GM19328 (cell line): ENCODE results near the gene LILRA1.
"Not testable (repeated sequence)": the region's sequence is repeated elsewhere in the genome, so short reads cannot be mapped to it uniquely, and the experiment has no call there.

Source experiments
- ATAC-seq: cut with Tn5 transposase; IDR thresholded peaks from one replicate; pipeline ENCODE4 v1.9.1; 2021; ENCODE audit warnings: mild to moderate bottlenecking, moderate library complexity; ENCODE audit not compliant: unreplicated experiment

Gene LILRA1

DNA sequence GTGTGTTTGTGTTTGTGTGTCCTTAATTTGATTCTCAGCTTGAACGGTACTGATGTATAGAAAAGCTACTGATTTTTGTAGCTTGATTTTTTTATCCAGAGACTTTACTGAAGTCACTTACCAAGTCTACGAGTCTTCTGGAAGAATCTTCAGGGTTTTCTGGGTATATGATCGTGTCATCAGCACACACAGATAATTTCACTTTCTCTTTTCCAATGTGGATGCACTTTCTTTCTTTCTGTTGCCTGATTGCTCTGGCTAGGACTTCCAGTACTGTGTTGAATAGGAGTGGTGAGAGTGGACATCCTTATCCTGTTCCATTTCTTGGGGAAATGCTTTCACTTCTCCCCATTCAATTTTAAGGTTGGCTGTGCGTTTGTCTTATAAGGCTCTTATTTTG lies 29.0 kb downstream of the LILRA1 start:
- no peak for ATAC-seq

DNA sequence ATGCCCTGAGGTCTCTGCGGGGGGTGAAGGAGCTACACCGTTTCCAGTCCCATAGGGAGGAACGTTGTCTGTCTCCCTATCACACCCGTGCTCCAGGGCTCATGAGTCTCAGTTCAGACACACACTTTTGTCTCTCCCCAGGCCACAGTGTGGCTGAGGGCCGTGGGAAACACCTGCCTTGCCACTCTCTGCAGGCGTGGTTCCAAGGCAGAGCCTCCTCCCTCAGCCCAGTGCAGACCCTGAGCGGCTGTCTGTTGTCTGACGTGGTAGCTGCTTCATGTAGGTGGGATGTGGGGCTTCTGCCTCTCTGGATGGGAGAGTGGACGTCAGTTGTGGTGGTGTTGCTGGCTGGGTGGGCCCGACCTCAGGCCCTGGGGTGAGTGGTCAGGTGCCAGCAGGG lies 30.8 kb downstream of the LILRA1 start:
- not testable (repeated sequence) for ATAC-seq

DNA sequence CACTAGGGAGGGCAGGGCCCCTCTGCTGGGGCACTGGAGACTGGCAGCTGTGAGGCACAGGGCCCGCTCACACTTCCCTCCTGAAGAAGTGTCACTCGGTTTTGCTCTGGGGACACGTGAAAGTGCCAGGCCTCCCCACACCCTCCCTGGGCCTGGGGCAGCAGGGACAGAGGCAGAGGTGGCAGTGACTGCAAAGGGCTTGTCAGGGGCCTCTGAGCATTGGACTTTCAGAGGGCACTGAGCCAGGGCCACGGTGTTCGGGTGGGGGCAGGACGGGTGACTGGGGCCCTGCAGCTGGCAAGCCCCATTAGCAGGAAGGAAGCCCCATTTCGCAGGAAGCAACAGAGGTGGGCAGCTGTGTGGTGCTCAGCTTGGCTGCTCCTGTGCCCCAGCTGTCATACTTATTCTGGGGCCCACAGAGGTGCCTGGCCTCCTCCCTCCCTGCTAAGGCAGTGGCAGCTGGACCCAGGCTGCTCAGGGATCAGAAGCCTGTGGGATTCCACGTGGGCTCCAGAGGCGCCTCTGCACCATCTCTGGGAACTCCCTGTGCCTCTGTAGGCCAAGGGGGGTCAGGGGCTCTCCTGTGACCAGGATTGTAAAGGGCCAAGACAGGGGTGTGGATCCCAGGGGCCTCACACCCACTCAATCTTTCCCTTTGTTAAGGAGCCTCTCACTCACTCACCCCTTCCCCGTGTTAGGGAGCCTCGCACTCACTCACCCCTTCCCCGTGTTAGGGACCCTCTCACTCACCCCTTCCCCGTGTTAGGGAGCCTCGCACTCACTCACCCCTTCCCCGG lies 31.7 kb downstream of the LILRA1 start:
- not testable (repeated sequence) for ATAC-seq

DNA sequence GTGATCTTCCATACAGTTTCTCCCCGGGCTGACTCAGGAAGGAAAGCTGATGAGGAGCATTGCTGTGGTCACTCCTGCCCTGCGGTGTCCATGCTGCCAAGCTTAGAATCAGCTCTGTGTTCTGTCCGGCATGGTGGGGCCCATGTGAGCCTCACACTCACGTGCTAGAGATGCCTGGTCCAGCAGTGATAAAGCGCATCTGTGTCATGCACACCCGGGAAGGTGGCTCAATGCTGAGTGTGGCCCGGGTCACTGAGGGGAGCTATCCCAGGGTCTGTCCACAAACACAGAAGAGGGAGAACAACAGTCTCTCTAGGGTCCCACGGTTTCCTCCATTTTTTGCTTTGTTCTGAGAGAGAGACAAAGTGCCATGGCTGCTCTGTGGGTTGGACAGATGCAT lies 33.3 kb downstream of the LILRA1 start:
- no peak for ATAC-seq

DNA sequence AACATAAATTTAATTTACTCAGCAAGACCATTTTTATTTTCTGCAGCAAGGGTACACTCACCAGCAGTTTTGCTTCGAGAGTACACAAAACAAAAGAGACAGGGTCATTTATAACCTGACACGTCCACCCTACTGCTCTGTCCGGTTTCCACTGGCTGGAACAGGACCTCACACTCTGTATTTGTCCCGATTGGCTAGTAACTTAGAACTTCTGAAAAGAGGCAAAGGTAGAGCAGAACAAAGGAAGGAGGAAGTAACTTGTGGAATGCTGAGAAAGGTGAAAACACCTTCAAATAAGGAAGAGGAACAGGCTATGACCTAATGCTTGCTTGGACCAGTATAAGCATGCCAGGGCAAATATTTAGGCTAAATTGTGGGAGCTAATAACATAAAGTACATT lies 34.5 kb downstream of the LILRA1 start:
- ATAC-seq: not testable (repeated sequence)

GRCh38 chr19:54630262-54630661 lies 36.8 kb downstream of the LILRA1 start, which contains the start of gene LILRB1:
Gene LILRB1, plus strand, starts transcription at chr19:54630484. Its CDS starts 590 bp downstream, at chr19:54631074.
- ATAC-seq: not testable (repeated sequence)

- ATAC-seq: no peak
Observed at GRCh38 chr19:54630782-54631181, 37.4 kb downstream of the LILRA1 start.

DNA sequence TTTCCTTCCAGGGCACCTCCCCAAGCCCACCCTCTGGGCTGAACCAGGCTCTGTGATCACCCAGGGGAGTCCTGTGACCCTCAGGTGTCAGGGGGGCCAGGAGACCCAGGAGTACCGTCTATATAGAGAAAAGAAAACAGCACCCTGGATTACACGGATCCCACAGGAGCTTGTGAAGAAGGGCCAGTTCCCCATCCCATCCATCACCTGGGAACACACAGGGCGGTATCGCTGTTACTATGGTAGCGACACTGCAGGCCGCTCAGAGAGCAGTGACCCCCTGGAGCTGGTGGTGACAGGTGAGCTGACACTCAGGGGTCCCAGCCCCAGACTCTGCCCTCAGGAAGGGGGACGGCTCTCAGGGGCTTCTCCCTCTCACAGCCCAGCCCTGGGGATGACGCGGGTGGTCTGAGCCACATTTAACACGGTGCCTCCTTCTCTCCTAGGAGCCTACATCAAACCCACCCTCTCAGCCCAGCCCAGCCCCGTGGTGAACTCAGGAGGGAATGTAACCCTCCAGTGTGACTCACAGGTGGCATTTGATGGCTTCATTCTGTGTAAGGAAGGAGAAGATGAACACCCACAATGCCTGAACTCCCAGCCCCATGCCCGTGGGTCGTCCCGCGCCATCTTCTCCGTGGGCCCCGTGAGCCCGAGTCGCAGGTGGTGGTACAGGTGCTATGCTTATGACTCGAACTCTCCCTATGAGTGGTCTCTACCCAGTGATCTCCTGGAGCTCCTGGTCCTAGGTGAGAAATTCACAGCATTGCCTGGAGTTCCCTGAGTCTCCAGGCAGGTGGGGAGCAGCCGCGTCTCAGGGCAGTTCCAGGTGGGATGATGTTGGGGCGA lies 38.3 kb downstream of the LILRA1 start:
- ATAC-seq: not testable (repeated sequence)

DNA sequence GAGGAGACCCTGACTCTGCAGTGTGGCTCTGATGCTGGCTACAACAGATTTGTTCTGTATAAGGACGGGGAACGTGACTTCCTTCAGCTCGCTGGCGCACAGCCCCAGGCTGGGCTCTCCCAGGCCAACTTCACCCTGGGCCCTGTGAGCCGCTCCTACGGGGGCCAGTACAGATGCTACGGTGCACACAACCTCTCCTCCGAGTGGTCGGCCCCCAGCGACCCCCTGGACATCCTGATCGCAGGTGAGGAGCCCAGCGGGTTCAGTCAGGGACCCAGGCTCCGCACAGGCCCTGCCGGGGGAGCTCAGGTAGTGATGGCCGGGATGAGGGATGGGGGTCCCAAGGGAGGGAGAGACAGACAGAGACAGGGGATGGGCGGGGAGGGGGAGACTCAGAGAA lies 39.1 kb downstream of the LILRA1 start:
- not testable (repeated sequence) for ATAC-seq

DNA sequence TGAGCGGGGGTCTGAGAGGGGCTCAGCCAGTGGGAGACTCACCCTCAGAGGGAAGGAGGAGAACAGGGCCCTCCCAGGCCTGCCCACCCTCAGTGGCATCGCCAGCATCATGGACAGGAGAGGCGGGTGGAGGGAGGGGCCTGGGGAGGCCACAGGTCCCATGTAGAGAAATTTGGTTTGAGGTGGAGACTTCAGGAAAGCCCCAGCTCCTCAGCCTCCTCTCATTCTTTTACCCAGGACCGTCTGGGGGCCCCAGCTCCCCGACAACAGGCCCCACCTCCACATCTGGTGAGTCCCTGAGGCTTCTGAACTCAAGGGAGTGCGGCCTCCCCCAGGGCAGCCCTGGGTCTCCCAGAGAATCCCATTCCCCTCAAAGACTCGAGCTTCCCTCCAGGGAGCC lies 40.0 kb downstream of the LILRA1 start:
- no peak for ATAC-seq

DNA sequence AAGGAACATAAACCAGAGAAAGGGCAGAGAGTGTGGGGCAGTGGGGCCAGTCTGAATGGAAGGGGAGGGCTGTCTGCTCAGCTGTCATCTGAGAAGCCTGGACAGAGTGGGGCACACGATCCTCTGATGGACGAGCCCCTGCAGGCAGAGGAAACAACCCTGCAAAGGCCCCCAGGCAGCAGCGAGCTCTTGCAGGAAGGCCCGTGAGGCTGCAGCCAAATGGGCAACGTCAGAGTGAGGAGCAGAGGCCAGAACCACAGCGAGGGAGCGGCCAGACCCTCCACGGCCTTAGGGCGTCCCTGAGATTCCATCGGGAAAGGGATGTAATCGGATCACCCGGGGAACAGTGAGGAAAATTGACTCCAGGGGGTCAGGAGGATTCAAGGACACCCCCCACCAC lies 42.6 kb downstream of the LILRA1 start:
- not testable (repeated sequence) for ATAC-seq

- no peak for ATAC-seq
Observed at GRCh38 chr19:54638683-54639082, 45.3 kb downstream of the LILRA1 start.

DNA sequence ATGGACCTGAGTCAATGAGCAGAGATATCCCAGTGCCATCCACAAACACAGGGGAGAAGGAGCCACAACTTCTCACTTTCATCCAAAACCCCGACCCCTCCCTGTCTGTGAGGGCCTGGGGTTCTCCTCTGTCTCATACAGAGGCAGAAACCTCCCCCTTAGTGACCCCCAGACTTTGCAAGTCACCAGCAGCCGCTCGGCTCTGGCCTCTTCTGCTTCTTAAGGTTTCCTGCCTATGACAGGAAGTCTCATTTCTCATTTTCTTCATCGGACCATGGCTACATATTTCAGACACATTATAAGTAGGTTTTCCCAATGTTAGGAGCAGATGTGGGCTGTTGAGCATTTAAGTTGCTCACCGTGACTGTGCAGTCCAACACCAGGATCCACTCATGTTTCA lies 49.5 kb downstream of the LILRA1 start:
- not testable (repeated sequence) for ATAC-seq

DNA sequence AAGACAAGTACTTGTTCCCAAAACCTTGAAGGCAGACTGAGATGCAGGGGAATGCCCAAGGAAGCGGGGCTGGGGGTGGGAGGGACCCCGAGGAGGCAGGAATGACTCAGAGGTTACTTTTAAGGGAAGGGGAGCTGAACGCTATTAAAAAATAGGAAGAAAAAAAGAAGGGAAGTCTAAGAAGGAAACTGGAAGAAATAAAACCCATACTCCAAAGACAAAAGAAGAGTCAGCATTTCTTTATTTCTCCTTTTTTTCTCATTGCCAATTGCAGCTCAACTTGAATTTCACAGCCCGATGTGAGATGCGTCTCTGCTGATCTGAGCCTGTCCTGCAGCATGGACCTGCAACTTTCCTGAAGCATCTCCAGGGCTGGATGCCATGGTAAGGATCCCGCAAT lies 50.2 kb downstream of the LILRA1 start:
- ATAC-seq: not testable (repeated sequence)

- no peak for ATAC-seq
Observed at GRCh38 chr19:54644056-54644455, 50.6 kb downstream of the LILRA1 start.

GRCh38 chr19:54646331-54646841 lies 53.0 kb downstream of the LILRA1 start:
- no peak for ATAC-seq

- ATAC-seq: no peak
Observed at GRCh38 chr19:54648129-54648528, 54.7 kb downstream of the LILRA1 start.

- no peak for ATAC-seq
Observed at GRCh38 chr19:54650108-54650655, 56.8 kb downstream of the LILRA1 start.
